Glutamatergic neuron (in vitro differentiated cells): ENCODE measurements around the gene PTGR2. TPM values are rescaled to one million over a fixed set of nuclear protein-coding genes. Genes with fewer than 3 reads are reported as not detected.

Experiments used
- DNase-seq: peaks from one replicate; pipeline ENCODE4 v3.0.0; 2022
- H3K27ac Mint-ChIP-seq: one replicate; pipeline ENCODE4 v1.8.0; 2020; ENCODE audit warnings: mild to moderate bottlenecking, mixed read lengths, inconsistent platforms; ENCODE audit not compliant: unreplicated experiment
- H3K27me3 Mint-ChIP-seq: one replicate; pipeline ENCODE4 v1.8.0; 2020; ENCODE audit warnings: mild to moderate bottlenecking, moderate library complexity, mixed read lengths, inconsistent platforms; ENCODE audit not compliant: unreplicated experiment
- H3K36me3 Mint-ChIP-seq: one replicate; pipeline ENCODE4 v1.8.0; 2020; ENCODE audit warnings: mild to moderate bottlenecking, mixed read lengths, inconsistent platforms; ENCODE audit not compliant: unreplicated experiment
- H3K4me1 Mint-ChIP-seq: one replicate; pipeline ENCODE4 v1.8.0; 2020; ENCODE audit warnings: mild to moderate bottlenecking, low read depth, mixed read lengths, inconsistent platforms; ENCODE audit not compliant: unreplicated experiment
- H3K4me3 Mint-ChIP-seq: one replicate; pipeline ENCODE4 v1.8.0; 2020; ENCODE audit warnings: mild to moderate bottlenecking, mixed read lengths, inconsistent platforms; ENCODE audit not compliant: unreplicated experiment
- H3K9me3 Mint-ChIP-seq: one replicate; pipeline ENCODE4 v1.8.0; 2020; ENCODE audit warnings: mild to moderate bottlenecking, moderate library complexity, mixed read lengths, inconsistent platforms; ENCODE audit not compliant: unreplicated experiment
- total RNA-seq: library from RNA; stranded (reverse); fragmentation: NEBNext Ultra II Directional; extraction: Animal tissue kit (Norgen Biotek cat#: 25700); gene quantifications from one replicate; pipeline ENCODE4 v1.2.1, GENCODE V29; 2021; ENCODE audit not compliant: unreplicated experiment
- TF ChIP-seq, protein P1 (sequence below): fragments of 200-600 bp; sonication (generic); IDR thresholded peaks from one replicate; pipeline ENCODE4 v1.5.0; 2021; ENCODE audit not compliant: partially characterized antibody, unreplicated experiment

The PTGR2 gene
- total RNA-seq, 1 donor from 2014 or later: 8.7 TPM

- Mint-ChIP-seq H3K27me3 (no peaks in the 10 kb centered on the region), H3K9me3 (no peaks in the 10 kb centered on the region), H3K36me3 (no peaks in the 10 kb centered on the region), H3K4me1 (no peaks in the 10 kb centered on the region), H3K27ac (no peak overlapping the region), H3K4me3 (no peak overlapping the region)
- DNase-seq: no peak
- TF ChIP-seq, protein P1, sequence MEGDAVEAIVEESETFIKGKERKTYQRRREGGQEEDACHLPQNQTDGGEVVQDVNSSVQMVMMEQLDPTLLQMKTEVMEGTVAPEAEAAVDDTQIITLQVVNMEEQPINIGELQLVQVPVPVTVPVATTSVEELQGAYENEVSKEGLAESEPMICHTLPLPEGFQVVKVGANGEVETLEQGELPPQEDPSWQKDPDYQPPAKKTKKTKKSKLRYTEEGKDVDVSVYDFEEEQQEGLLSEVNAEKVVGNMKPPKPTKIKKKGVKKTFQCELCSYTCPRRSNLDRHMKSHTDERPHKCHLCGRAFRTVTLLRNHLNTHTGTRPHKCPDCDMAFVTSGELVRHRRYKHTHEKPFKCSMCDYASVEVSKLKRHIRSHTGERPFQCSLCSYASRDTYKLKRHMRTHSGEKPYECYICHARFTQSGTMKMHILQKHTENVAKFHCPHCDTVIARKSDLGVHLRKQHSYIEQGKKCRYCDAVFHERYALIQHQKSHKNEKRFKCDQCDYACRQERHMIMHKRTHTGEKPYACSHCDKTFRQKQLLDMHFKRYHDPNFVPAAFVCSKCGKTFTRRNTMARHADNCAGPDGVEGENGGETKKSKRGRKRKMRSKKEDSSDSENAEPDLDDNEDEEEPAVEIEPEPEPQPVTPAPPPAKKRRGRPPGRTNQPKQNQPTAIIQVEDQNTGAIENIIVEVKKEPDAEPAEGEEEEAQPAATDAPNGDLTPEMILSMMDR: no peak
These were observed 27.4 kb downstream of the PTGR2 start for GRCh38 chr14:73879027-73879426.

DNA sequence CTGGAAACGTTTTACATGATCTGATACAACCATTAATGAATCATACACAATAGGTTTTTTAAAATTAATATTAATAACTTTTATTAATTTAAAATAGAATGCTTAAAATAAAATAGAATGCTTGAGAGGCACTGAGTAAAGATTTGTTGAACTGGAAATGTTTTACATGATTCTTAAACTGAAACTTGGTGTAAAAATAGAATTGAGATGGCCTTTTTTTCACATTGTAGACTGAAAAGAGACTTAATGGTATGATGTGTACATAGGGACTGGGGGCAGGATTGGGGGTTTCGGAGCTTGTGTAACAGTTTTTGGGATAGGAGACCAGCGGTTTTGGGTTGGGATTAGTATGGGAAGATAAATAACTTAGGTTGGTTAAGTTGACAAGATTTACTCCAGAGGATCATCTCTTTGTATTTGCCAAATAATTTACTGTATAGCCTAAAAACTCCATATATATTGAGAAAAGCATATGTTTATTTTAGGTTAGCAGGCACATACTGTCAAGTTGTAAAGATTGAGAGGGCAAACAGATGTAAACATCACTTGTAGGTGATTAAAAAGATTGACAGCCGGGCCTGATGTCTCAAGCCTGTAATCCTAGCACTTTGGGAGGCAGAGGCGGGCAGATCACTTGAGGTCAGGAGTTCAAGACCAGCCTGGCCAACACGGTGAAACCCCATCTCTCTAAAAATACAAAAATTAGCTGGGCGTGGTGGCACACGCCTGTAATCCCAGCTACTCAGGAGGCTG, 33.0 kb downstream of the PTGR2 start:
- no peak for DNase-seq
- peak overlapping the region; percentile 21 for H3K4me3 Mint-ChIP-seq
- TF ChIP-seq, protein P1: no peak
- peaks cover 2% of the 10 kb centered on the region for H3K9me3 Mint-ChIP-seq
- peaks cover 11% of the 10 kb centered on the region for H3K4me1 Mint-ChIP-seq
- H3K27me3 Mint-ChIP-seq: peaks cover 2% of the 10 kb centered on the region
- H3K27ac Mint-ChIP-seq: peak overlapping the region; percentile 28
- no peaks in the 10 kb centered on the region for H3K36me3 Mint-ChIP-seq

DNA sequence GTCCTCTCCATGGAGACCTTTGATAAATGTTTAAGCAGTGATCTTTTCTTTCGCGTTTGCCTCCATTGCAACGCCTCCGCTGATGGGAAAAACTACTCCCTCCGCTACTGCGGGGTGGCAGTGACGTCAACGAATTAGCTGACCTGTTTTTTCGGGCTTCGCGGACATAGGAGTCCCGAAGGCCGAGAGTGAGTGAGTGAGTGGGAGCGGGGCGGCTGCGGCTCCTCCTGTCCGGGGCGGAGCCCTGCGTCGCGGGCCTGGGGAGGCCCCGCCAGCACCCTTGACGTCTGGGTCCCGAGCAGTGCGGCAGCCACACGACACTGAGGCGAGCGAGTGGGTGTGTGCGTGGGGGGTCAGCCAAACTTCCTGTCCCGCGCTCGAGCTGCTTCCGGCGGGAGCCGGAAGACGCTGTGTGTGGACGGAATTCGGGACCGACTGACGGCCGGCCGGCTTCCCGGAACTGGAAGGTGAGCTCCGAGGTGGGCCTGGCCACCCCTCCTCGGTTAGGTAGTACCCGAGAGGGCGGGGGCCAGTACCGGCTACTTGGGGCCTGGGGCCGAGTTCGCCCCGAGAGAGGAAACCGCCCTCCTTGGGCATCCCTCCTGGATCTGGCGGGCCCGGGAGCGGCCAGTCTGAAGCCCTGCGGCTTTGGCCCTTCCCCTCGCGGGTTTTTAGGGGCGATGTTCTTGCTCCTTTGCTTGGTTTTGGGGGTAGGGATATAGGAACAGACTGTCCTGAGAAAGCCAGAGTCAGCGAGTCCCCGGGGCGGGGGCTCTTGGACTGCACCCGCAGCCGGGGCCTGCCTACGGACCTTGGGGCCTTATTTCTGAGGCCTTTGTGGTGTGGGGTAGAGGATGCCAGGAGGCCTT, 35.1 kb downstream of the PTGR2 start, which contains the start of gene ZNF410:
Gene ZNF410 (plus strand): TSS at position 411 of the 869 bp plus-strand sequence. CDS start 5,317 bp downstream, outside the sequence.
- Mint-ChIP-seq H3K4me3 (peak within 1 kb of the TSS; percentile 96), H3K9me3 (peaks cover 2% of the 10 kb centered on the region), H3K36me3 (no peaks in the 10 kb centered on the region), H3K4me1 (peaks cover 11% of the 10 kb centered on the region), H3K27me3 (peaks cover 2% of the 10 kb centered on the region), H3K27ac (peak within 1 kb of the TSS; percentile 87)
- DNase-seq: peak; percentile 84
- TF ChIP-seq, protein P1: no peak

DNA sequence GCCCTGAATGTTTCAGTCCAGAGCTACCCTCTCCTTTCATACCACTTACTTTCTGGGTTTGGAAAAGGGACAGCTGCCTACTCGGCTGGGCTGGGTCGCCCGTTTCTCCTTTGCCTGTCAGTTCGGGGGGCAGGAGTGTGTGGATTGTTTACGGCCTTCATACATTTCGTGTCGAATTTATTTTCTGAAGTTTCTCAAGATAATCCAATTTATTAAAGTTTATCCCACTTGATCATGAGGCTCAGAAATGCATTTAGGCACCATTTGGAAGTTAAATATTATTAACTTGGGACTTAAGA, 35.6 kb downstream of the PTGR2 start:
- TF ChIP-seq, protein P1: no peak
- peaks cover 11% of the 10 kb centered on the region for H3K4me1 Mint-ChIP-seq
- H3K27ac Mint-ChIP-seq: peak overlapping the region; percentile 87
- peak overlapping the region; percentile 96 for H3K4me3 Mint-ChIP-seq
- no peak for DNase-seq
- H3K27me3 Mint-ChIP-seq: peaks cover 2% of the 10 kb centered on the region
- no peaks in the 10 kb centered on the region for H3K36me3 Mint-ChIP-seq
- H3K9me3 Mint-ChIP-seq: peaks cover 2% of the 10 kb centered on the region
